PFSK-1 (cell line): ENCODE measurements around the gene NEB.

ENCODE experiments used
- FOXP2 ChIP-seq: optimal IDR thresholded peaks from 2 replicates; pipeline ENCODE3; 2011; ENCODE audit warnings: borderline replicate concordance, control low read depth, inconsistent platforms; ENCODE audit not compliant: insufficient read depth; ENCODE audit errors: extremely low read length, extremely low read depth
- POLR2AphosphoS5 ChIP-seq: IDR thresholded peaks from 2 replicates; pipeline ENCODE4 v1.6.1; 2012; ENCODE audit warnings: low read depth, mild to moderate bottlenecking, control low read depth, low read length, moderate library complexity
- SIN3A ChIP-seq: IDR thresholded peaks from 2 replicates; pipeline ENCODE4 v1.6.1; 2012; ENCODE audit warnings: mild to moderate bottlenecking, low read length, moderate library complexity, borderline replicate concordance; ENCODE audit not compliant: insufficient read depth
- TAF1 ChIP-seq: IDR thresholded peaks from 2 replicates; pipeline ENCODE4 v1.6.1; 2012; ENCODE audit warnings: low read length, control low read depth, borderline replicate concordance; ENCODE audit not compliant: insufficient read depth
- TF ChIP-seq, protein P1 (sequence below), 2 experiments: IDR thresholded peaks; 2 replicates each; pipeline versions ENCODE4 v1.6.1 to v1.8.0; 2011 to 2012; ENCODE audit warnings: low read depth in 2 of 2, low read length in 2 of 2, control low read depth in 1 of 2, inconsistent platforms in 1 of 2, mild to moderate bottlenecking in 1 of 2, moderate library complexity in 1 of 2; ENCODE audit not compliant: insufficient read depth in 1 of 2

The NEB gene

DNA sequence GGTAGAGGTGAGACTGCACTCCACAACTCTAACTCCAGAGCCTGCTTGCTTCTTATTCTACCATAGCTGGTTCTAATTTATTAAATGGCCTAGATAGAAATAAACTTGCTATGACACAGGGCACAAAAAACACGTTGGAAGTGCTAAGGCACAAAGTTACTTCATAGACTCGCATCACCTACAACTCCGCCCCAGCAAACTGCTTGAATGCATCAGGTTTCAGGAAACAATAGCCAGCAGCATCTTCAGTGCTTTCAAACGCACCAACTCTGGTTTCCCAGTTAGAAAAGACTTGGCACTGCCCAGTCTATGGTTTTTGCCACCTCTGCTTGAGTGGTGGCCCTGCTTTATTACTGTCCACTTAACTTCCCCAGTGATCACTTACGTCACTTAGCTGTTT lies 182.0 kb downstream of the NEB start:
- TF ChIP-seq SIN3A (no peak), FOXP2 (no peak), POLR2AphosphoS5 (no peak), TAF1 (no peak)
- TF ChIP-seq, protein P1, sequence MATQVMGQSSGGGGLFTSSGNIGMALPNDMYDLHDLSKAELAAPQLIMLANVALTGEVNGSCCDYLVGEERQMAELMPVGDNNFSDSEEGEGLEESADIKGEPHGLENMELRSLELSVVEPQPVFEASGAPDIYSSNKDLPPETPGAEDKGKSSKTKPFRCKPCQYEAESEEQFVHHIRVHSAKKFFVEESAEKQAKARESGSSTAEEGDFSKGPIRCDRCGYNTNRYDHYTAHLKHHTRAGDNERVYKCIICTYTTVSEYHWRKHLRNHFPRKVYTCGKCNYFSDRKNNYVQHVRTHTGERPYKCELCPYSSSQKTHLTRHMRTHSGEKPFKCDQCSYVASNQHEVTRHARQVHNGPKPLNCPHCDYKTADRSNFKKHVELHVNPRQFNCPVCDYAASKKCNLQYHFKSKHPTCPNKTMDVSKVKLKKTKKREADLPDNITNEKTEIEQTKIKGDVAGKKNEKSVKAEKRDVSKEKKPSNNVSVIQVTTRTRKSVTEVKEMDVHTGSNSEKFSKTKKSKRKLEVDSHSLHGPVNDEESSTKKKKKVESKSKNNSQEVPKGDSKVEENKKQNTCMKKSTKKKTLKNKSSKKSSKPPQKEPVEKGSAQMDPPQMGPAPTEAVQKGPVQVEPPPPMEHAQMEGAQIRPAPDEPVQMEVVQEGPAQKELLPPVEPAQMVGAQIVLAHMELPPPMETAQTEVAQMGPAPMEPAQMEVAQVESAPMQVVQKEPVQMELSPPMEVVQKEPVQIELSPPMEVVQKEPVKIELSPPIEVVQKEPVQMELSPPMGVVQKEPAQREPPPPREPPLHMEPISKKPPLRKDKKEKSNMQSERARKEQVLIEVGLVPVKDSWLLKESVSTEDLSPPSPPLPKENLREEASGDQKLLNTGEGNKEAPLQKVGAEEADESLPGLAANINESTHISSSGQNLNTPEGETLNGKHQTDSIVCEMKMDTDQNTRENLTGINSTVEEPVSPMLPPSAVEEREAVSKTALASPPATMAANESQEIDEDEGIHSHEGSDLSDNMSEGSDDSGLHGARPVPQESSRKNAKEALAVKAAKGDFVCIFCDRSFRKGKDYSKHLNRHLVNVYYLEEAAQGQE (IDR thresholded peaks at IDR 0.05; ENCODE audit: insufficient read depth in 1 of 2, low read depth in 2 of 2, low read length in 2 of 2): no peak

- TF ChIP-seq SIN3A: no peak
- TF ChIP-seq POLR2AphosphoS5: no peak
- TF ChIP-seq, protein P1 (IDR thresholded peaks at IDR 0.05; ENCODE audit: insufficient read depth in 1 of 2, low read depth in 2 of 2, low read length in 2 of 2): no peak
- no peak for TF ChIP-seq FOXP2
- no peak for TF ChIP-seq TAF1
These were observed 182.7 kb downstream of the NEB start for GRCh38 chr2:151551556-151551955.

- TF ChIP-seq, protein P1 (IDR thresholded peaks at IDR 0.05; ENCODE audit: insufficient read depth in 1 of 2, low read depth in 2 of 2, low read length in 2 of 2): no peak
- TF ChIP-seq TAF1 (no peak), FOXP2 (no peak), POLR2AphosphoS5 (no peak), SIN3A (no peak)
These were observed 185.1 kb downstream of the NEB start for GRCh38 chr2:151549191-151549590.

DNA sequence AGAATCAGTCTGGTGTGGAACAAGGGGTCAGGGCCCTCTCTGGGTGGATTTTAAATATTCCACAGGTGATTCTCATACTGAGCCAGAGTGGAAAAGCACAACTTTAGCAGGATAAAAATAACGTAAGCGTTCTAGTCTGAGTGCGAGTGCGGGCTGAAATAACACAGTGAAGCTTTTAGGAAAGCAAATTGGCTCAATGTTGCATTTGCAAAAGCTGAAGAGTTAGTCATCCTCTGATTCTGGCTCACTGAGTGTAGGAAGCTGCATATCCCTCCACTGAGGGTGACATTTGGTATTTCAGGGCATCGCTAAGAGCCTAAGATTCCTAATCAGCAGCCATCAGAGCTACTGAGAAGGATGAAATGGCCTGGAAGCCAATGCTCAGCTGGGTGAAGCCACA lies 189.8 kb downstream of the NEB start:
- TF ChIP-seq TAF1 (no peak), SIN3A (no peak)

- TF ChIP-seq SIN3A: no peak
- TF ChIP-seq, protein P1 (IDR thresholded peaks at IDR 0.05; ENCODE audit: insufficient read depth in 1 of 2, low read depth in 2 of 2, low read length in 2 of 2): no peak
- no peak for TF ChIP-seq TAF1
- TF ChIP-seq POLR2AphosphoS5: no peak
- no peak for TF ChIP-seq FOXP2
These were observed 190.4 kb downstream of the NEB start for GRCh38 chr2:151543876-151544275.
